Measurements from ENCODE around the gene PRAMEF20.
A peak's percentile ranks its signal among the peaks of the same experiment; 100 is the strongest.

PRAMEF20 gene

GRCh38 chr1:13456904-13457532, 46.8 kb downstream of the PRAMEF20 start:
- no peak for DNase-seq (ENCODE audit: insufficient read length, low spot score)
- FAIRE-seq, result no peak

DNA sequence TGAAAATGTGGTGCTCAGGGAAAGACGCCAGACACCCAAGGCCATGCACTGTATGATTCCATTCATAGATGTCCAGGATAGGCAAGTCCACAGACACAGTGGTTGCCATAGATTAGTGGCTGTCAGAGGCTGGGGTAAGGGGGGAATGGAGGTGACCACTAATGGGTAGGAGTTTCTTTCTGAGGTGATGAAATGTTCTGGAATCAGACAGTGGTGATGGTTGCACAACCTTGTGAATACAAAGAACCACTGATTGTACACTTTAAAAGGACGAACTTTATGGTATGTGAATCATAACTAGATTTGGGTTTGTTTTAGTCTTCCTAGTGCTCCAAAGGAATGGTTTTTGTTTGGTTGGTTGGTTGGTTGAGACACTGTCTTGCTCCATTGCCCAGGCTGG, 51.7 kb downstream of the PRAMEF20 start:
- FAIRE-seq (no peak), DNase-seq (ENCODE audit: insufficient read length, low spot score) (no peak)

DNA sequence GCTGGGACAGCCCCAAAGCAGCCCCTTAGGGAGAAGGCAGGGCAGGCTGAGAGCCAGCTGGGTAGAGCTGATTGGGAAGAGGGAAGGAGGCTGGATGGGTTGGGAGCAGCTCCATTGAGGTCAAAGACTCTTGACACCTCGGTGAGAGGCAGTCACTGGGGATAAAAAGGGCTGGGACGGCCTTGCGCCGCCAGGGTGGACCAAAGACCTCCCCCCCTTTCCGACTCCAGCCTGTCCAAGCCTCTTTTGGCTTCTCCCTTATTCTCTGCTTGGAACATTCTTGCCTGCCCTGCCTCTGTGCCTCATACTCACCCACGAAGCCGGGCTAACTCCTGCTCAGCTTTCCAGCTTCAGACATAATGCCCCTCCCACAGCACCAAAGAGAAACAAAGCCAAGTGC, 52.4 kb downstream of the PRAMEF20 start:
- no peak for FAIRE-seq
- no peak for DNase-seq (ENCODE audit: insufficient read length, low spot score)

DNA sequence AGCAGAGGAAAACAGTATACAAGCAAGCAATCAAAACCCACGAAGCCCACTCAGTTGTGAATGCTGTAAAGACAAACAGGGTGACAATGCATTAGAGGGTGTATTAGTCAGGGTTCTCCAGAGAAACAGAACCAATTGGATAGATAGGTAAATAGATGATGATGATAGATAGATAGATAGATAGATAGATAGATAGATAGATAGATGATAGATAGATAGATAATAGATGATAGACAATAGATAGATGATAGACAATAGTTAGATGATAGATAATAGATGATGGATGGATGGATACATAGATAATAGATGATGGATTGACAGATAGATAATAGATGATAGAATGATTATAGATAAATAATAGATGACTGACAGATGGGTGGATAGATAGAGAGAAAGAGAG, 55.3 kb downstream of the PRAMEF20 start:
- DNase-seq (ENCODE audit: insufficient read length, low spot score) (no peak), FAIRE-seq (no peak)

- FAIRE-seq (no peak), DNase-seq (ENCODE audit: insufficient read length, low spot score) (peak; percentile 22)
Observed at GRCh38 chr1:13469343-13469742, 59.1 kb downstream of the PRAMEF20 start.

Data from HTR-8/SVneo (cell line).